Fibroblast of skin of left biceps (primary cell): Measurements from ENCODE around the gene KRT39.
A peak's percentile ranks its signal among the peaks of the same experiment; 100 is the strongest.
"Not testable (repeated sequence)": the region's sequence is repeated elsewhere in the genome, so short reads cannot be mapped to it uniquely, and the experiment has no call there.

ENCODE experiments used
- DNase-seq, 2 experiments: peaks; one replicate each; pipeline ENCODE4 v3.0.0-alpha.2; 2013; ENCODE audit warnings: low read depth in 2 of 2

The KRT39 gene

DNA sequence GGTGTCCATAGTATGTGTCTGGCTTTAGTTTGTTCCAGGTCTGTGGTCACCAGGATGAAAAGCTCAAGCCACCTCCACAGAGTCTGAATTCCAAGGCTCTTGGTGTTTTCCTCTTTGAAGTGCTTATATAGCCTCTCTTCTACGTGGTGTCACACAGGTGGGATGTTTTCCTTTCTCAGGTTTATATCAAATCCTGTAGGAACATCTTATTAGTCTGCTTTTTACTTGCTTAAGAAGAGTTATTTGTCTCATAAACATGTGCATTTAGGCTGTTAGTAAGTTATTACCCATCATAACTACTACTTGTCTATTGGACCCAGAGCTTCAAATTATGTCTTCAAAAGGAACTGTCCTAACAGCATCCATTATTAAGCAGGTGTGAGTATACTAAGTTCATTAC lies at the start of gene KRT39:
Gene KRT39 (minus strand): TSS at position 101 of the 400 bp plus-strand sequence. CDS start 92 bp downstream, at position 9.
- DNase-seq = no peak

DNA sequence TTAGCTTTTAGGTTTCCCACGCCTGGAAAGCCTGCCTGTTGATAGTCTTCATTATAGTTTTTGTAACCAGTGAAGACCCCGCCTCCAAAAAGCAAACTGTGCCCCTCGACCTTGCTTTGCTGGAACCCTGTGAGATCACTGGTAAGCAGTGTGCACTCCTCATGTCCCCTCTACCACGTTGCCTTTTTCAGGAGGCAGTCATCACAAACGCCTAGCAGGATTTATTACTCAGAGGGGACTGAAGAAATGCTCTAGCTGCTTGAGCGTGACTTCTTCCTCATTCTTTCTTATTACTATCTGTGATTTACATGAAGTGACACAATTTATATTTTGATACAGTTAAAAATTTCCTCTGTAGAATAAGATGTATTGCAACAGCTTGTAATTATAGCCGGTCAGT lies 48.7 kb upstream of the KRT39 start:
- no peak for DNase-seq

DNA sequence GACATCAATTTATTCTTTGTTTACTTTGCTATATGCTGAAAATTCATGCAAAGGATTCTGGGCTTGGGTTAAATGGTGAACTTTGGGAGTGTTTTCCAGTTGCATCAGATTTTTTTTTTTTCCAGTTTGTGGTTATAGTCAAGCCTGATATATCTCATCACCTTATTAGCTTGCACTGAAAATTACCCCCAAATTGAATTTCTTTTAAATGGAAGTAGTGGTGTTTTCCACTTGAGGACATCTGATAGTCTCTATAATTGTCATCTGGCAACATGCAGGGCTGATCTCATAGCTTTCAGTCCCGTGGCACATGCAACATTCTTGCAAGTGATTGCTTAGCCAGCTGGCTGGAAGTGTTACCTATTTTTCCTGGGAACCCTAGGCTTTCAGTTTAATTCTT lies 46.9 kb upstream of the KRT39 start:
- peak; percentile 36 to 37 for DNase-seq

DNA sequence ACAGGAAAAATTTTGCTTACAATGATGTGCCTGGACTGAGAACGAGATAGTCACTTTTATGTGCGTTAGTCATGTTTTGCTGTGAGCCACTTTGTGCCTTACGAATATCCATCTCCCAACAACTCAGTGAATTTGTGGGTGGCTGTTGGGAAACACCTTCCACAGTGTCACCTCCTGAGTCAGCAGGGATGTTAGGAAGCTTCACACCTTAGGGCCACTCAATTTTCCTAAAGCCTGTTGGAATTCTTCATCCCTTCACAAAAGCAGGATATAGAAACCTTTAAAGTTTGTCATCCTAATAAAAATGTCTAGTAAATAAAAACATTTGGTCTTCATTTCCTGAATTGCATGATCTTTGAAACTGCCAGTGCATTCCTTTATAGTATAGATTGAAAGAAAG lies 46.4 kb upstream of the KRT39 start:
- no peak for DNase-seq

DNA sequence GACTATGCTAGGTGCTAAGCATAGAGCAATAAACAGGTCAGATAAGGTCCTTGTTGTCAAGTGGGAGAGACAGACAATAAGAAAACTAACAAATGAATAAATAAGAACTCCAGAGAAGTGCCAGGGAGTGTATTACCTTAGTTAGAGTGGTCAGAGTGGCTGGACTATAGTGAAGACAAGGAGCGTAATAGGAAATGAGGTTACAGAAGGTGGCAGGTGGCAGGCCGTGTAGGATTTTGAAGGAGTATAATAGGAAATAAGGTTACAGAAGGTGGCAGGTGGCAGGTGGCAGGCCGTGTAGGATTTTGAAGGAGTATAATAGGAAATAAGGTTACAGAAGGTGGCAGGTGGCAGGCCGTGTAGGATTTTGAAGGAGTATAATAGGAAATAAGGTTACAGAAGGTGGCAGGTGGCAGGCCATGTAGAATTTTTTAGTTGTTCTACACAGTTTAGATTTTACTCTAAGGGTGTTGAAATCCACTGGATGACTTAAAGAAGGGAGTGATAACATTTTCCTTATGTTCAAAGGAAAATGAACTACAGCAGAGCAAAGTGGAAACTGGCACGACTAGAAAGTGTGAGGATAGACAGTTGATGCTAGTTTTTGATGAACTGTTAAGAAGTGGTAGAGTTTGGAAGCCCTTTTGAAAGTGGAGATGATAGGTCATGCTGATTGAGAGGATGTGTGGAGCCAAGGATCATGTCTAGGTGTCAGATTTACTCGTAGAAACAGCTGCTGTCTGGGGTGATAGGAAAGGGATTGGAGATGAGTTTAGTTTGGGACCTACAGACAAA lies 45.8 kb upstream of the KRT39 start:
- no peak for DNase-seq

DNA sequence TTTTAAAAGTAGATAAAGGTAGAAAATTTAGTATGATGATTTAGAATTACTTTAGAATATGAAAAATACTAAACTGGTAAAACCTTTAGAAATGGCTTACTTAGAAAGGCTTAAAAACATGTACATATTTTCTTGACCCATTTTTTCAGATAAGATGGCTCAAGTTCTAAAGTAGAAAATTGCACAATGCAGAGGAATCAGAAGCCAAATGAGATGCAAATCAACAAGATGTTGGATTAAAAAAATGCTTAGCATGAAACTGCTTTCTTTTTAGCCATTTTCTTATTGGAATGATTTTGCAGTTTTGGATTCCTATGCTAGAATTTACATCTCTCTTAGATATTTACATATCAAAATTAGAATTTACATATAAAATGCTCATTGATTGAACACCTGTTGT lies 43.7 kb upstream of the KRT39 start:
- no peak for DNase-seq

DNA sequence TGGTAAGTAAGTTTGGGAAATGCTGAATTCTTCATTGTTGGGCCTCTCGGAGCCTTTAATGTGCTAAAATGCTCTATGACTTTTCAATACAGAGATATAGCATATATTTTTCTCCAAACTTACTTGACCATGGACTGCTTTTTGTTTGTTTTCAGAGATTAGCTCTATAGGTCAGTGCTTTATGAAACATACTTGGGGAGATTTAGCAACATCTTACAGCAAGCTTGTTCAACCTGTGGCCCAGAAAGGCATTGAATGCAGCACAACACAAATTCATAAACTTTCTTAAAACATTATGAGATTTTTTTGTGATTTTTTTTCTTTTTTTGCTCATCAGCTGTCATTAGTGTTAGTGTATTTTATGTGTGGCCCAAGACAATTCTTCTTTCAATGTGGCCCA lies 43.2 kb upstream of the KRT39 start:
- no peak for DNase-seq

DNA sequence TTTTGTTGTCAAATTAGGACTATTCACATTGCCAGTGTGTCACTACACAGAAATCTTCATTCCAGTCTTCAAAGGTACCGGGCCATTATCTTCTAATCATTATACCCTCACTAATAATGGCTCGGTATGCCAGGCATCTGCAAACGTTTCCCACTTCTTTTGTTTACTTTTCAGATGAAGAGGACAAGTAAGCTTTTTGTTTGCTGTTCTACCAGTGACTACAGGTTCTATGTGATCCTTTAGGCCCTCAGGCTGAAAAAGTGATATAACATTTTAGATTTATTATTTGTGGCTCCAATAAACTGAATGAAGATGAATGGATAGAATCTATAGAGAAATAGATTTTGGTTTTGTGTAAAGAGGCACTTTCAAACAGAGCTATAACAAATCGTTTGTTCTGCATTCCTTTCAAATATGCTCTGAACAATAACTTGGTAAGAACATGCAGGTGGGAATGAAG lies 42.6 kb upstream of the KRT39 start:
- DNase-seq = no peak

DNA sequence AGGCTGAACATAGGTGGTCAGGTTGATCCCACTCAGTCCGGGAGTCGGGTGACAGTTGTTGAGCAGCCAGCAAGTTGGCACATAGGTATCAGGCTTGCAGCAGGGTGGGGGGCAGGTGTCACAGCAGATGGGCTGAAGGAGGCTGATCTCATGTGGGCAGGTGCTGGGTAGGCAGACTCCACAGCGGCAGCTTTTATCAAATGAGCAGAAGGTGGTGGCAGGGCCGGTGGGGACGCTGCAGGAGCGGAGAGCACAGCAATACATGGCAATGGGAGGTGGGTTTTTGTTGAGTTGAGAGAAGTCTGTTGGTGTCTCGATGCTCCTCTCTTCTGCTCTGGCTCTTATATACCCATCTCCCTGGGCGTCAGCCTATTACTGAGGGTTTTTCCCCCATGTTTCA lies 42.1 kb upstream of the KRT39 start, which contains the start of gene KRTAP3-1:
Gene KRTAP3-1 (minus strand): TSS at position 318 of the 400 bp plus-strand sequence. CDS start 54 bp downstream, at position 264.
- DNase-seq = no peak

DNA sequence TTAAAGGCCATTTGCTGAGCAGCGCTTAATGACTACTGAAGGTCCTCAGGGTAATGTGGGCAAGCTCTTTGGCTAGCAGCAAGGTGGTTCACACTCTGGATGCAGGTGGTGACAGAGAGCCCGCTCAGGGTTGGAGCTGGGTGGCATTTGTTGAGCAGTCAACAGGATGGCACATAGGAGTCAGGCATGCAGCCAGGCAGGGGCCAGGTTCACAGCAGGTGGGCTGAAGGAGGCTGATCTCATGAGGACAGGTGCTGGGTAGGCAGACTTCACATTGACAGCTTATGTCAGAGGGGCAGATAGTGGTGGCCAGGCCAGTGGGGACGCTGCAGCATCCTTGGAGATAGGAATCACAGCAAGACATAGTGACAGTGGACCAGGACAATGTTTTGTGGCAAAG lies 37.6 kb upstream of the KRT39 start:
- DNase-seq = no peak

DNA sequence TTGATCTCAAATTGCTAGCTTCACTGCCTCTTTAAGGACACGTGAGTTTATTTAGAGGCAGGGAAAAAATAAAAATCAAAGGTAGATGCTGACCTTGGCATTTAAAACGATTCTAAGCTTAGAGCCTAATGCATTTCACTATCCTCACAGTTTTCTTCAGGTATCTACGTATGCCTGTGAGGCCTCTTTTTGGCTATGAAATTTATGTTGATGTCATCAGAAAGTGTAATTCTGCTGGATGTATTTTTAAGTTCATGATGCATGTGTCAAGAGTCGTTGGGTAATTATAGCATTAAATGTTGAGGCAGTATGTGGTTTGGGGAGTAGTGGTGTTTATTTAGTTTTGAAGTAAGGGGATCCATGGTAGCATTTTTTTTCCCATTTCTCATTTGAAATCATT lies 37.2 kb upstream of the KRT39 start:
- DNase-seq = no peak

DNA sequence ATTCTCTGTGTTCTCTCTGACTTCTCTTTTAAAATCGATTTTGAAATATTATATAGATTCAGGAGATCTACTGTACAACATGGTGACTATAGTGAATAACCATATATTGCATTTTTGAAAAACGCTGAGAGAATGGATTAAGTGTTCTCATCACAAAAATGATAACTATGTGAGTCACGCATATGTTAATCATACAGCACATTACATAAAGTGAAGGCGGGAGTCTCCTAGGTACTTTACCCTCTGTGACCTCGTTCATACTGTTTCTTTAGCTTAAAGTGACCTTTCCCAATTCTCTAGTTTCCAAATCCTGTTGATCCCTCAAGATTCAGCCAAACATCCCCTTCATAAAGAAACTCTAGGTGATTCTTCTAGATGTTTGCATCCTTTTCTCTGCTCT lies 36.1 kb upstream of the KRT39 start:
- no peak for DNase-seq

DNA sequence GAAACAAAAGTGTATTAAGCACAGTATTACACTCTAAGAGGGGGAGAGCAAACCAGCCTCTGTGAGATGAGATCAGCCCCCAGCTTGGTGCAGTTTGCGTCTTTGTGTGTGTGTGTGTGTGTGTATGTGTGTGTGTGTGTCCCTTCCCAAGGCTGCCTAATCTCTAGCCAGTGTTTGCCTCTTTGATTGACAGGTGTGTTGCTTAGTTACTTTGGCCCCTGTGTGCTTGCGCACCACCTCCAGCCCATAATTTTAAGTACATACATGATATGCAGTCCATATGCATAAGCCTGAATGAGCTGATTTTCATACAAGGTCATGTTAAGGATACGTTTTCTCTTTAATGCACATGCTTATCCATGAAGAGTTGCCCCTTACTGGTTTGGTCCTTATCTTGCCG lies 35.0 kb upstream of the KRT39 start:
- no peak for DNase-seq

DNA sequence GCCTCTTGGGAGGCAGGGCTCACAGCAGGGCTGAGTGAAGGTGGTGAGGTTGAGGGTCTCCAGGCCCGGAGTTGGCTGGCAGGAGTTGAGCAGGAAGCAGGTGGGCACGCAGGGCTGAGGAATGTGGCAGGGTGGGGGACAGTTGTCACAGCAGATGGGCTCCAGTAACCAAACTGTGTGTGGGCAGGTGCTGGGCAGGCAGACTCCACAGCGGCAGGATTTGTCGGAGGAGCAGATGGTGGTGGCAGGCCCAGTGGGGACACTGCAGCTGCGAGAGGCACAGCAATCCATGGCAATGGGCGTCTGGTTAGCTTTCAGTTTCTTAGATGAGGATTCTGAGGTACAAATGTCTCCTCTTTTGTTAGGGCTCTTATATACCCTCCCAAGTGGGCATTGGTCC lies 32.8 kb upstream of the KRT39 start, which contains the start of gene KRTAP3-2:
Gene KRTAP3-2 (minus strand): TSS at position 344 of the 400 bp plus-strand sequence. CDS start 53 bp downstream, at position 291.
- not testable (repeated sequence) for DNase-seq

DNA sequence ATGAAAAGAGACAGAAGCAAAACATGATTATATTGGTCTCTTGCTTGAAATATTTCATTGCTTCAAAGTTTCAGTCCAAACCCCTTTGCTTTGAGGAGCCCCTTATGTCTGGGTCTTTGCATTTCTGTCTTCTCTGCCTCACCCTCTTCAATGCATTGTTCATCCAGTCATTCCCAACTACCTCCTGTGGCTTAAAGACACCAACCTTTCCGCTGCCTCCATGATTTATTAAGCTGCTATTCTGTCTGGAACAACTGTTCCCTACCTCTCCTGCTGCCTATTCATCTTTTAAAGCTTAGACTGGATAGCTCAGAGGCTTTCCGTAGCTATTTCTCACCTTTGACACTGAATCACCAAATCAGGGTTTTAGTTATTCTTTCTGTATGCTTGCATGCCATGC lies 30.6 kb upstream of the KRT39 start:
- no peak for DNase-seq

DNA sequence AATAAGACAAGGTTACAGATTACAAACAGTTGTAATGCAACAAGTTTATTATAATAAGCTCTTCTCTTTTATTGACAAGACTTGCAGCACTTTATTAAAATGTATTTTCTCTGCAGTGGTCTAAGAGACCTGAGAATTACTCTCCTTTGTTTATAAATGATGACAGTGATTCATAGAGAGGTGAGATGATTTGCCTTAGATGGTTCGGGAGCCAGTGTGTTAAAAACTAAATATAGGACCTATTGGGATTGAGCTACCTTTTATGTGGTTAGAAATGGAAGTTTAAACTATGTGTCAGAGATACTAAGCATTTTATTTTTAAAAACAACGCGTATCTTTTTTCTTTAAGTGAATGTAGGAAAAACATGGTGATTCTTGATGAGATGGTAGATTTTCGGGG lies 30.1 kb upstream of the KRT39 start:
- DNase-seq = no peak

DNA sequence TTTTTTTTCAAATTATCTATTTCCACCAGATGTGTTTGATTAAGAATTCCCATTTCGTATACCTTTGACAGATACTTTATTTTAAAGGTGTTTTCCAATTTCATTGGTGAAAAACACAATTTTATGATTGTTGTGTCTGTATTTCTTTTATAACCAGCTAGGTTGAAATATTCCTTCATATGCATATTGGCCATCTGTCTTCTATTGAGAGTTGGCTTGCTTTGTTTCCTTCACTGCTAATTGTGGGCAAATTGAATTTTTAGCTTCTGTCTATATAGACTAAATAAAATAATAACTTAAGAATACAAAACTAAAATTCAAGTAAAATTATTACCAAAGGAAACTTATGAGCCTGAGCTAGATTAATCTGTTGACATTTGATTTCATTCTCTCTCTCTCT lies 28.4 kb upstream of the KRT39 start:
- DNase-seq = no peak

DNA sequence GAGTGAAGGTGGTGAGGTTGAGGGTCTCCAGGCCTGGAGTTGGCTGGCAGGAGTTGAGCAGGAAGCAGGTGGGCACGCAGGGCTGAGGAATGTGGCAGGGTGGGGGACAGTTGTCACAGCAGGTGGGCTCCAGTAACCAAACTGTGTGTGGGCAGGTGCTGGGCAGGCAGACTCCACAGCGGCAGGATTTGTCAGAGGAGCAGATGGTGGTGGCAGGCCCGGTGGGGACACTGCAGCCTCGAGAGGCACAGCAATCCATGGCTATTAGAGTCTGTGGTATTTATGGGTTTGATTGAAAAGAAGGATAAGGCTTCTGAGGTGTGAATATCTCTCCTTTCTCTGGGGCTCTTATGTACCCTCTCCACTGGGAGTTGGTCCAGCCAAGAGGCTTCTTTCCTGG lies 27.1 kb upstream of the KRT39 start, which contains the start of gene KRTAP3-3:
Gene KRTAP3-3 (minus strand): TSS at position 326 of the 400 bp plus-strand sequence. CDS start 67 bp downstream, at position 259.
- DNase-seq = no peak

DNA sequence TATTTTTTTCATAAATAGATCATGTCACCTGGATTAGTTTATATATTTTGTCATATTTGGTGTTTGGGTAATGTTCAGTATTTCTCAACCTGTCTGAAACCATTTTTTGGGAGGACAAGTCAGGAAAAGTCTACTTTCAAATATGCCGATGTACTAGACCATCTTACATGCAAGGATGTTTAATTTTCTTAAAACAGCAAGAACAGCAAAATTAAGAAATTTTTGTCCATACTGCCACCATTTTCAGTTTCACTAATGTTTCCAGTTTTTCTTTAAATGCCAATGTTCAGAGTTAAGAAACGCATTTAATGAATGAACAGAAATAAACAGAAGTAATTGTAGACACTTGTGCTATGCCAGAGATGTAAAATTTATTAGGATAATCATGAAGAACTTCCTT lies 26.3 kb upstream of the KRT39 start:
- no peak for DNase-seq

DNA sequence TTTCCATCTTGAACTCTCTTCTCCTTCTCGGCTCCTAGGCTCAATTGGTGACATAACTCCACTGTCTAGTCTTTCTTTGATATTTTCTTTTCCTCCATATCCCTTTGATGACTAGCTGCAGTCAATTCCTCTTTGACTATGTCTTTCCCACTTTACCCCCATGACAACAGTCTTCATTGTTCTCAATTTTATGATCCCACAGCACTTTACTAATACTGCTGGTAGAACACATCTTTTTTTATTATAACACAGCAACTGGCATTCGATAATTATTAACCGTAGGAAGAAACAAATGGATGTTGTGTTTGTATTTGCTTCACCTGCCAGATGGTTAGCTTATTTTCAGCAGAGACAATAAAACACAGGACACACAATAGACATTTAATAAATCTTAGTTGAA lies 25.9 kb upstream of the KRT39 start:
- no peak for DNase-seq

DNA sequence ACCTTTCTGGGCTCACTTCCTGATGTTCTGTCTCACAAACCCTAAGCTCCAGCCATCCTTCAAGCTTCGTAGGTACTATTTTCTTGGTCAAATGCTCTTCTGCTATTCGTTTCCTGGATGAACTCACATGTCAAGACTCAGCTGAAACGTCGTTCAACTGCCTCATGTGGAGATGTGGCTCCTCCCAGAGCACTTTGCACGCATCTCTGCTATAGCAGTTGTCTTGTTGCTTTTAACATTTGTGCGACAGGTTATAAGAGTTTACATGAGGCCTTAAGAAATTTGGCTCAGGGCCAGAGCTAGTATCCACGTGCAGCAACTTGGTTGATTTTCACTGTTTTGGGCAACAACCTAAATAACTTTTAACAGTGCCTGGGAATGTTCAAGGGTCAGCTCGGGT lies 20.2 kb upstream of the KRT39 start:
- no peak for DNase-seq

DNA sequence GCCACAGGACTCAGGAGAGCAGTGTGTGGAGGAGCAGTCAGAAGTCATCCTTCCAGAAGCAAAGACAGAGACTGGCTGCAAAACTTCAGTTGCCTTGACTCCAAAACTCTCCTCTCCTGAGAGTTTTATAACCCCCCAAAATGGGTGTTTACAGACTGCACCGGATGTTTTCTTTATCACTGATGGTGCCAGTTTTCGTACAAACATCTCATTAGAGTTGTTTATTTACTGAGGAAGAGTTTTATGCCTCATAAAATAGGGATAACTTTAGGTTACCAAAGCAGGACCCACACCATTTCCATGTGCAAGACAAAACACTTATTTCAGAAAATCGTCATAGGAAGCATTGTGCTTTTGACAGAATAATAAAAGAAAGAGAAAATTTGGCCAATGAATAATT lies 17.5 kb upstream of the KRT39 start, which contains the start of gene KRT40:
Gene KRT40 (minus strand): TSS at position 101 of the 400 bp plus-strand sequence. CDS start 53 bp downstream, at position 48.
- DNase-seq = no peak

DNA sequence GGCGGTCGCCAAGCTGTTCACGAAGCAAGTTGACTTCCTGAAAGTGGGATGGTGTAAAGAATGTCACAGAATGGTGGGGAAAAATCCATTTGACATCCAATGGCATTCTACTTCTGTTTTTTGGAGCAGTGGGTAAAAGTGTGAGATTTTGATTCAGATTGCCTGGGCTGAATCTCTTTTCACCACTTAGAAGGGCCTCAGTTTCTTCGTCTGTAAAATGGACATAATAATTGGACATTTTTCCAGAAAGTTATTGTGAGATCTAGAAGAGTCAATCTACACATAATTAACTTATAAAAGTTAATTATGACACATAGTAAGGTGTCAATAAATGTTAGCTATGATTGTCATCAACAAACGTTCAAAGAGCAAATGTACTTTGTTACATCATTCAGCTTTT lies 14.4 kb upstream of the KRT39 start:
- DNase-seq = no peak
